BJ (cell line): Measurements from ENCODE around the gene IL17RA. TPM values are rescaled to one million over a fixed set of nuclear protein-coding genes. Genes with fewer than 3 reads are reported as not detected.

Source experiments
- CTCF ChIA-PET: fragments of 350-600 bp; formaldehyde crosslinking; extraction: SDS; loops from one replicate; lab custom pipeline; 2021; ENCODE audit warnings: antibody characterized with exemption, inconsistent platforms; lab: Yijun Ruan, JAX
- POLR2A ChIA-PET: fragments of 300-600 bp; sonication (Branson Sonifier 250); formaldehyde crosslinking; extraction: SDS; loops from one replicate; lab custom pipeline; 2021; ENCODE audit warnings: antibody characterized with exemption; lab: Charles Lee
- DNase-seq: peaks from one replicate; pipeline ENCODE4 v3.0.0-alpha.2; 2011; ENCODE audit warnings: low read depth
- H3K27me3 ChIP-seq: 2 replicates; pipeline ENCODE4 v1.6.0; 2011; ENCODE audit warnings: low read length; ENCODE audit not compliant: control insufficient read depth, insufficient read depth
- H3K36me3 ChIP-seq: 2 replicates; pipeline ENCODE4 v1.5.1; 2011; ENCODE audit warnings: low read length; ENCODE audit not compliant: control insufficient read depth, insufficient read depth
- H3K4me3 ChIP-seq: 2 replicates; pipeline ENCODE4 v1.5.1; 2011; ENCODE audit warnings: low read depth, mild to moderate bottlenecking, control low read depth, low read length
- polyA plus RNA-seq: library from polyadenylated mRNA; depleted of rRNA; stranded (reverse); fragments of >200 nt; gene quantifications from 2 replicates; pipeline ENCODE4 v1.2.3, GENCODE V29; 2011
- TF ChIP-seq, protein P1 (sequence below): IDR thresholded peaks from 2 replicates; pipeline ENCODE4 v1.5.1; 2011; ENCODE audit warnings: low read depth, mild to moderate bottlenecking, control low read depth, inconsistent platforms, low read length, moderate library complexity; ENCODE audit not compliant: insufficient read depth

The IL17RA gene
- polyA plus RNA-seq, 1 experiment: 27.0 TPM

DNA sequence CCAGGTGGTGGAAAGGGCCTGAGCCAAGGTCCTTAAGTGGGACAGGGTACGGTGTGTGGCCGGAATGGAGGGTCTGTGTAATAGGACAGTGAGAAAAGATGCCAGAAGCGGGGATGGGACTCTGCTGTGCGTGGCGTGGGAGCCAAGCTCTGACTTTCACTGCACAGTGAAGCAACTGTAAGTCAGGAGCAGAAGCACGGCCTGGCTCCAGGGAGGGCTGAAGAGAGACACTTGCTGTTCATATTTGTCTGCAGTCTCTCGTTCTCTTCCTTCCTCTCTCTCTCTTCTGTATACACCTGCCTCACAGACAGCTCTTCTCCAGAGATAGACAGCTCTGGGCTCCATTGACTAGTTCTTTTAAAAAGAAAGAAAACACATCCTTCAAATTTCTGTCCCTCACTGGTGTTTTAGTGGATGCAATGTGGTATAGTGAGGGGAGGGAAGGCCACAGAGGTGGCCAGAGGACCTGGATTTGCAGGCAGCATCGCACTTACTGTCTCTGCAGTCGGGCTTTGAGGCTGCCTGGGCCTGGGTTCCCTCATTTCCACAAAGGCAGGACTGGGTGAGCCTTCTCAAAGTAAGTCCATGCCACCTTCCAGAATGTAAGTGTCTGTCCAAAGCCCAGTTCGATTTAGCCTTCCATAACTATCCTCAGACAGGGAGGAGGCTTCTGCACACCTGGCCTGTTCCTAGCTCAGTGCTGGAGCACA, 2.1 kb downstream of the IL17RA start:
- TF ChIP-seq, protein P1, sequence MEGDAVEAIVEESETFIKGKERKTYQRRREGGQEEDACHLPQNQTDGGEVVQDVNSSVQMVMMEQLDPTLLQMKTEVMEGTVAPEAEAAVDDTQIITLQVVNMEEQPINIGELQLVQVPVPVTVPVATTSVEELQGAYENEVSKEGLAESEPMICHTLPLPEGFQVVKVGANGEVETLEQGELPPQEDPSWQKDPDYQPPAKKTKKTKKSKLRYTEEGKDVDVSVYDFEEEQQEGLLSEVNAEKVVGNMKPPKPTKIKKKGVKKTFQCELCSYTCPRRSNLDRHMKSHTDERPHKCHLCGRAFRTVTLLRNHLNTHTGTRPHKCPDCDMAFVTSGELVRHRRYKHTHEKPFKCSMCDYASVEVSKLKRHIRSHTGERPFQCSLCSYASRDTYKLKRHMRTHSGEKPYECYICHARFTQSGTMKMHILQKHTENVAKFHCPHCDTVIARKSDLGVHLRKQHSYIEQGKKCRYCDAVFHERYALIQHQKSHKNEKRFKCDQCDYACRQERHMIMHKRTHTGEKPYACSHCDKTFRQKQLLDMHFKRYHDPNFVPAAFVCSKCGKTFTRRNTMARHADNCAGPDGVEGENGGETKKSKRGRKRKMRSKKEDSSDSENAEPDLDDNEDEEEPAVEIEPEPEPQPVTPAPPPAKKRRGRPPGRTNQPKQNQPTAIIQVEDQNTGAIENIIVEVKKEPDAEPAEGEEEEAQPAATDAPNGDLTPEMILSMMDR: no peak
- Histone ChIP-seq H3K4me3 (no peak overlapping the region), H3K36me3 (no peaks in the 10 kb centered on the region), H3K27me3 (no peaks in the 10 kb centered on the region)
- no peak for DNase-seq
- ChIA-PET POLR2A (no interaction called here), CTCF (interaction anchor here (1.1 to 5.4 kb wide), 3 partner anchors 13 to 415 kb away, joined by 3 to 24 read pairs (median 4); no protein-coding TSS in a partner anchor)

DNA sequence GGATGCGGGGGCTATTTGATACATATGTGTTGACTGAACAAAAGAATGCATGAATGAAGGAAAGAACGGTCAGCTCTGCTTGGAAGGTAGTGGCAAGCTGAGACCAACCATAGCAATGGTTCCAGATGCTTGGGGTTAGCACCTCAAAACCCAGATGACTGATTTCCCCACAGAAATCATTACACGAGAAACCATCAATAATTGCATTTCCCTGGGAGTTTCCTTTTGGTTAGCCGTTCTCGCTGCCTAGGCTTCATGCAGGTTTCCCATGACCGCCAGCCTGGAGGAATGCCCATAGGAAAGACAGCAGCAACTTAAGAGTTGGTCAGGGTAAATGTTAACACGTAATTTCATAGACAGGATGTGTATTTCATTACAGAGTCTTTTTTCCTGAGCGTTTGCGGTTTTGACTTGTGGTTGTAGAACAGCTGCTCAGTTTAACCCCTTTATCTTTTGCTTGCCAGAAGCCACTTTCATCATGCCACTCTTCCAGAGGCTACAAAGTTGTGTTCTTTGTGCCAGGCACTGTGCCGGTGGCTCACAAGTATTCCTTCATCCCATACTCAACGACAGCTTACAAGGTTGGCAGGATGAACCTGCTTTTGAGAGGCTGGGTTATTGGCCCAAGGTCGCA, 2.8 kb downstream of the IL17RA start:
- DNase-seq: no peak
- Histone ChIP-seq H3K4me3 (no peak overlapping the region), H3K27me3 (no peaks in the 10 kb centered on the region), H3K36me3 (no peaks in the 10 kb centered on the region)
- POLR2A ChIA-PET: no interaction called here
- CTCF ChIA-PET: interaction anchor here (1.1 to 5.4 kb wide), 3 partner anchors 14 to 414 kb away, joined by 3 to 24 read pairs (median 4); no protein-coding TSS in a partner anchor
- TF ChIP-seq, protein P1: no peak

DNA sequence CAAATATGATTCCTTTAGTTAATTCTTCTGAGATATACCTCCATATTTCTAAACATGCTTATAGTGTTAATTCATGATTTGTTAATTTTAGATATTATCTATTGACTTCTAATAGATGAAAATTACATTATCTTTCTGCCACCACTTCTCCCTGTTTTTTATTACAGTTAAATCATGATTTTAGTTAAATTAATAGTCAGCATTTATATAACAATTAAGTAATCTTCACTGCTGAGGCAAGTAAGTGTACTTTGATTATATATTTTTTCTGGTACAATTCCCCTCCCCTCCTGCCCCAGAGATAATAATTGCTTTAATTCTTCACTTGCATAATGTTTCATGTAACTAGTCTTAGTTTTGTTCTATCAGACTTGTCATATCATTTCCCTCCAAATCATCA, 5.8 kb downstream of the IL17RA start:
- TF ChIP-seq, protein P1: no peak
- no peak overlapping the region for H3K4me3 ChIP-seq
- H3K36me3 ChIP-seq: no peaks in the 10 kb centered on the region
- CTCF ChIA-PET: interaction anchor here (5.4 kb wide), 1 partner anchor 81 kb away, joined by 24 read pairs; no protein-coding TSS in a partner anchor
- no peak for DNase-seq
- H3K27me3 ChIP-seq: no peaks in the 10 kb centered on the region
- POLR2A ChIA-PET: no interaction called here

DNA sequence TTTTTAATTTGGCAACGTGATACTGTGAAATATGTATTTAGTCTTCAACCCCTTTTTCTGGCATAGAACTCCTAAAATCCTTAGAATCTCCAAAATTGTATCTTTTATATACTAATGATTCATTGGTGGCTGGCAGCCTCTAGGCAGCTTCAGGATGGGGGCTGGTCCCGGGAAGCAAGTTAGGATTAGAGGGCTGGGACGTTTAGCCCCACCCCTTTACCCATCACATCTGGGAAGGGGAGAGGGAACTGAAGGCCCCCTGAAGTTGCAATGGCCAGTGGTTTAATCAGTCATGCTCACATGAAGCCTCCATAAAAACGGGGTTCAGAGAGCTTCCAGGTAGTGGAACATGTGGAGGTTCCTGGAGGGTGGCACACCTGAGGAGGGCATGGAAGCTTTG, 7.1 kb downstream of the IL17RA start:
- DNase-seq: no peak
- POLR2A ChIA-PET: no interaction called here

DNA sequence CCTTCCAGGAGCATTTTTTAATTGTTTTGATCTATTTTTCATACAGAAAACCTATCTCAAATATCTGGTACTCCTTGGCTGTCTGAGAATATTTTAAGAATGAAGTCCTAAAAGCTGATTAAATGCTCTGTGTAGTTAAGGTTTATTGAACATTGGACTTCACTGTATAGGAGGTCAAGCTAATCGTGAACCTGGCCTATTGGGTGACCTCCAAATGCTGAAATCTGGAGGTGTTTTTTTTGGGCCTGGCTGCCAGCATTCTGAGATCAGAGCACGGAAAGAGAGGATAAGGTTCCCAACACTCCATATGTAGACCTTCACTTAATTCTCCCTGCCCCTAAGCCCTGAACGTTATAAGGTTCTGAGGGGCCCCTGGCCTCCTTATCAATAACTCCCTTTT, 8.3 kb downstream of the IL17RA start:
- TF ChIP-seq, protein P1: no peak
- peaks cover 3% of the 10 kb centered on the region for H3K36me3 ChIP-seq
- no peak overlapping the region for H3K4me3 ChIP-seq
- DNase-seq: no peak
- no peaks in the 10 kb centered on the region for H3K27me3 ChIP-seq
- POLR2A ChIA-PET: no interaction called here
- CTCF ChIA-PET: interaction anchor here (0.6 to 2.1 kb wide), 5 partner anchors 10 to 79 kb away, joined by 3 to 11 read pairs (median 4); no protein-coding TSS in a partner anchor

More for the DNA sequence above, 7.1 kb downstream of the IL17RA start:
- Histone ChIP-seq H3K27me3 (no peaks in the 10 kb centered on the region), H3K36me3 (no peaks in the 10 kb centered on the region), H3K4me3 (no peak overlapping the region)
- CTCF ChIA-PET: interaction anchor here (1.2 kb wide), 1 partner anchor 44 kb away, joined by 4 read pairs; no protein-coding TSS in a partner anchor
- TF ChIP-seq, protein P1: no peak
